ENCODE results near the gene SLC39A3.

The SLC39A3 gene

GRCh38 chr19:2777952-2778683 lies 38.3 kb upstream of the SLC39A3 start:
- H3K27ac ChIP-seq (ENCODE audit: low read depth, low read length), result no peak overlapping the region
- H3K27me3 ChIP-seq (ENCODE audit: control insufficient read depth, insufficient read depth, low read length), result no peaks in the 10 kb centered on the region
- H3K9ac ChIP-seq (ENCODE audit: low read depth, low read length), result no peak overlapping the region
- no peak overlapping the region for H3K4me3 ChIP-seq (ENCODE audit: low read depth, low read length)
- H3K4me1 ChIP-seq (ENCODE audit: control insufficient read depth, insufficient read depth, low read length), result no peaks in the 10 kb centered on the region
- no peaks in the 10 kb centered on the region for H3K9me3 ChIP-seq (ENCODE audit: control insufficient read depth, insufficient read depth, low read length)
- peaks cover 11% of the 10 kb centered on the region for H3K36me3 ChIP-seq (ENCODE audit: control insufficient read depth, insufficient read depth, low read length)

- Histone ChIP-seq H3K4me1 (ENCODE audit: control insufficient read depth, insufficient read depth, low read length) (no peaks in the 10 kb centered on the region), H3K27me3 (ENCODE audit: control insufficient read depth, insufficient read depth, low read length) (no peaks in the 10 kb centered on the region), H3K27ac (ENCODE audit: low read depth, low read length) (no peak overlapping the region), H3K4me3 (ENCODE audit: low read depth, low read length) (no peak overlapping the region), H3K36me3 (ENCODE audit: control insufficient read depth, insufficient read depth, low read length) (peaks cover 12% of the 10 kb centered on the region), H3K9me3 (ENCODE audit: control insufficient read depth, insufficient read depth, low read length) (no peaks in the 10 kb centered on the region), H3K9ac (ENCODE audit: low read depth, low read length) (no peak overlapping the region)
Observed at GRCh38 chr19:2775556-2776430, 36.0 kb upstream of the SLC39A3 start.

GRCh38 chr19:2774953-2775555 lies 35.2 kb upstream of the SLC39A3 start:
- Histone ChIP-seq H3K36me3 (ENCODE audit: control insufficient read depth, insufficient read depth, low read length) (peaks cover 18% of the 10 kb centered on the region), H3K4me1 (ENCODE audit: control insufficient read depth, insufficient read depth, low read length) (no peaks in the 10 kb centered on the region), H3K27ac (ENCODE audit: low read depth, low read length) (no peak overlapping the region), H3K9me3 (ENCODE audit: control insufficient read depth, insufficient read depth, low read length) (no peaks in the 10 kb centered on the region), H3K4me3 (ENCODE audit: low read depth, low read length) (no peak overlapping the region), H3K27me3 (ENCODE audit: control insufficient read depth, insufficient read depth, low read length) (no peaks in the 10 kb centered on the region), H3K9ac (ENCODE audit: low read depth, low read length) (no peak overlapping the region)

- Histone ChIP-seq H3K36me3 (ENCODE audit: control insufficient read depth, insufficient read depth, low read length) (peaks cover 19% of the 10 kb centered on the region), H3K9me3 (ENCODE audit: control insufficient read depth, insufficient read depth, low read length) (no peaks in the 10 kb centered on the region), H3K4me1 (ENCODE audit: control insufficient read depth, insufficient read depth, low read length) (no peaks in the 10 kb centered on the region)
Observed at GRCh38 chr19:2774083-2774679, 34.4 kb upstream of the SLC39A3 start.

DNA sequence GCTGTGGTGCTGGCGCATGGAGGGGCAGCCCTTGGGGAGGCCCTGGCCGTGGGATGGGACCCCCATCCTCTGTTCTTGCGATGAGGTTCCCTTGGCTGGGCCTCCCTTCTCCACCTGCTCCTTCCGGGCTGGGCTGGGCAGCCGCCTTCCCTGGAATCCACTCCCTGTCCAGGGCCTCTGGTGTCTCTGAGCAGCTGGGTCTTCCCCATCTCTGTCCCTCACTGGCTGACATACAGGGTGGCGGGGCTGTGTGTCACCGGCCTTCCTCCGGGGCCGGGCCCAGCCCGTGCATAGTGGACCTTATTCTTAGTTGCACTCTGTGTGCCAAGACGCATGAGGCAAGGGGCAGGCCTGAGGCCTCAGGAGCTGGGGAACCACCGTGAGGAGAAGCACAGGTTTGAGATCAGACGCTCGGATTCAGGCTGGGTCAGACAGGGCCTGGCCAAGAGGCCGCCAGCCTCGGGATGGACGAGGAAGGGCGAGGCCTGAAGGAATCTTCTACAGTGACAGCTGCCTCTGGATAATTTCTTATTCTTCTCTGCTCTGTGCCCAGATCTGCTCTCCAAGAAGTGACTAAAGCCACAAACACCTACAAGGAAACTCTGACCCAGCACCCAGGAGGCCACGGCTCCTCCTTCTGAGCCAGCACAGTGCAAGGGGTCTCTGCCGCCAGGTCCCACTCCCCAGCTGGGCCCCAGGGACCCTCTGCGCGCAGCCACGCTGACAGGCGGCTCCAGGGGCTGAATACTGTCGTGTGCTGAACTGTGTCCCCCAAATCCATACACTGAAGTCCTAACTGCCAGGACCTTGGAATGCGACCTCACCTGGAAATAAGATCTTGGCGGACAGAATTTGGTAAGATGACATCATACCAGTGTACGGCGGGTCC lies 32.2 kb upstream of the SLC39A3 start:
- Histone ChIP-seq H3K9me3 (ENCODE audit: control insufficient read depth, insufficient read depth, low read length) (no peaks in the 10 kb centered on the region), H3K4me1 (ENCODE audit: control insufficient read depth, insufficient read depth, low read length) (no peaks in the 10 kb centered on the region), H3K9ac (ENCODE audit: low read depth, low read length) (no peak overlapping the region), H3K27ac (ENCODE audit: low read depth, low read length) (no peak overlapping the region), H3K27me3 (ENCODE audit: control insufficient read depth, insufficient read depth, low read length) (no peaks in the 10 kb centered on the region), H3K4me3 (ENCODE audit: low read depth, low read length) (no peak overlapping the region), H3K36me3 (ENCODE audit: control insufficient read depth, insufficient read depth, low read length) (peaks cover 32% of the 10 kb centered on the region)

More at GRCh38 chr19:2774083-2774679, 34.4 kb upstream of the SLC39A3 start:
- Histone ChIP-seq H3K9ac (ENCODE audit: low read depth, low read length) (no peak overlapping the region), H3K4me3 (ENCODE audit: low read depth, low read length) (no peak overlapping the region), H3K27ac (ENCODE audit: low read depth, low read length) (no peak overlapping the region), H3K27me3 (ENCODE audit: control insufficient read depth, insufficient read depth, low read length) (no peaks in the 10 kb centered on the region)

- Histone ChIP-seq H3K27me3 (ENCODE audit: control insufficient read depth, insufficient read depth, low read length) (no peaks in the 10 kb centered on the region), H3K27ac (ENCODE audit: low read depth, low read length) (no peak overlapping the region), H3K9me3 (ENCODE audit: control insufficient read depth, insufficient read depth, low read length) (no peaks in the 10 kb centered on the region), H3K4me1 (ENCODE audit: control insufficient read depth, insufficient read depth, low read length) (no peaks in the 10 kb centered on the region), H3K9ac (ENCODE audit: low read depth, low read length) (no peak overlapping the region), H3K4me3 (ENCODE audit: low read depth, low read length) (no peak overlapping the region), H3K36me3 (ENCODE audit: control insufficient read depth, insufficient read depth, low read length) (peaks cover 46% of the 10 kb centered on the region)
Observed at GRCh38 chr19:2770055-2771013, 30.5 kb upstream of the SLC39A3 start.

DNA sequence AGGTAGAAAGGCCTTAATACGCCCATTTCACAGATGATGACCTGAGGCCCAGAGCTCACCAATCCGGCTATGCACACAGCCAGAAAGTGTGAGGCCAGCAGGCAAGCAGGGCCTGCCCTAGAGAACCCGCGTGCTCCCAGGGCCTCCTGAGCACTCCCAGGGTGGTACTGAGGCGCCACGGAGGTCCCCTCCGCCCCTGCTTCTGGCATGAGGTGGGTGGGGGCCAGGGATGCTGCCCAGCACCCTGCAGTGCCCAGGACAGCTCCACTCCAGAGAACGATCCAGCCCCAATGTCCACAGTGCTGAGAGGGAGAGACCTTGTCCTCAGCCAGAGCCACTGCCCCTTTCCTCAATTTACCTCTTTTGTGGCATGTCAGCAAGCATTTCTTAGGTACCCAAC lies 29.4 kb upstream of the SLC39A3 start:
- Histone ChIP-seq H3K27ac (ENCODE audit: low read depth, low read length) (no peak overlapping the region), H3K9ac (ENCODE audit: low read depth, low read length) (no peak overlapping the region), H3K36me3 (ENCODE audit: control insufficient read depth, insufficient read depth, low read length) (peaks cover 57% of the 10 kb centered on the region), H3K4me3 (ENCODE audit: low read depth, low read length) (no peak overlapping the region), H3K27me3 (ENCODE audit: control insufficient read depth, insufficient read depth, low read length) (no peaks in the 10 kb centered on the region), H3K4me1 (ENCODE audit: control insufficient read depth, insufficient read depth, low read length) (no peaks in the 10 kb centered on the region), H3K9me3 (ENCODE audit: control insufficient read depth, insufficient read depth, low read length) (no peaks in the 10 kb centered on the region)

DNA sequence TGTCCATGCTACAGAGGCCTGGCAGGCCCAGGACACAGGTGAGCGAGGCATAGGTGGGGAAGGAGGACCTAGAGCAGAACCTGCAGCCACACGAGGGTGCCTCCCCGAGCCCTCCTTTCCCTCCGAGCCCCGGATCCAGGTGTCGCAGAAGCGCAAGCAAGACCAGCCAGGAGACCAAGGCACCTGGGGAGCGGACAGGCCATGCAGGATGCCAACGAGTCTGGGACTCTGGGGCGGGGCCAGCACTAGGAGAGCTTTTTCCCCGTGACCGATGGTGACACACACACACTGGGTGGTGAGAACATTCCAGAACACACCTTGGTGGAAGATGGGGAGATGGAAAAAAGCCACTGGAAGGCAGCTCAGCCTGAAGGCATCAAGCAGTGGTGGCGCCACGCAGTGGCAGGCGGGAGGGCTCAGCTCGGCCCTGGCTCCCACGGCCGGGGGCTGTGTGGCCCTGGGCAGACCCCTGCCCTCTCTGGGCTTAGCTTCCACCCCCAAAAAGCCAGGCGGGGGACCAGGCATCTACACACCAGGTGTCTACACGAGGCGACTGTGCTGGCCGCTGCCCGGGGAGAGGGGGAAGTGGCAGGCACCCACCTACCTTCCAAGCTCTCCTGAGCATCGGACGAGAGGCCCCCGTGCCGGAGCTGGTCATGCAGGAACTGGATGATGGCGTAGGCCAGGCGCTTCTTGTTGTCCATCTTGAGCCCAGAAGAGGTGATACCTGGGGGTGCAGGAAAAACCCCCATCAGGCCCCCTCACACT lies 28.7 kb upstream of the SLC39A3 start:
- no peak overlapping the region for H3K9ac ChIP-seq (ENCODE audit: low read depth, low read length)
- peaks cover 63% of the 10 kb centered on the region for H3K36me3 ChIP-seq (ENCODE audit: control insufficient read depth, insufficient read depth, low read length)

DNA sequence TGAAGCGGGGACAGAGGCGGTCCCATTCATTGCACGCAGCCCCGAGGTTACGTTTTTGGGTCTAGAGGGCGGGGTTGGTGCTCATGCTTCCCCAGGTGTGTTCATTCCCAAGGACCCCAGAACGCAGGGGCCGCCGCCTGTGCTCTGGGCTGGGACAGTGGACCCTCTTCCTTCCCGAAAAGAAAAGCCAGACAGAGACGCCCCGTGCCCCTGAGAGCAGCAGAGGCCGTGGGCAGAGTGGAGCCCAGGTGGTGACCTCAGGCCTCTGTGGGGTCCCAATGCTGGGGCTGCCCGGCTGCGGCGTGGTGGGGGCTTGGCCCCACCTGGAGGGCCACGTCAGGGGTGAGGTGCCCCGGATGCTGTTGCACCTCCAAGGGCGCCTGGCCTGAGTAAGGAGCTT lies 27.9 kb upstream of the SLC39A3 start:
- peaks cover 72% of the 10 kb centered on the region for H3K36me3 ChIP-seq (ENCODE audit: control insufficient read depth, insufficient read depth, low read length)
- H3K9me3 ChIP-seq (ENCODE audit: control insufficient read depth, insufficient read depth, low read length), result no peaks in the 10 kb centered on the region
- no peaks in the 10 kb centered on the region for H3K4me1 ChIP-seq (ENCODE audit: control insufficient read depth, insufficient read depth, low read length)
- H3K9ac ChIP-seq (ENCODE audit: low read depth, low read length), result no peak overlapping the region
- H3K27me3 ChIP-seq (ENCODE audit: control insufficient read depth, insufficient read depth, low read length), result no peaks in the 10 kb centered on the region
- H3K27ac ChIP-seq (ENCODE audit: low read depth, low read length), result no peak overlapping the region
- H3K4me3 ChIP-seq (ENCODE audit: low read depth, low read length), result no peak overlapping the region

More for the DNA sequence above, 28.7 kb upstream of the SLC39A3 start:
- H3K27me3 ChIP-seq (ENCODE audit: control insufficient read depth, insufficient read depth, low read length), result no peaks in the 10 kb centered on the region
- no peak overlapping the region for H3K4me3 ChIP-seq (ENCODE audit: low read depth, low read length)
- H3K4me1 ChIP-seq (ENCODE audit: control insufficient read depth, insufficient read depth, low read length), result no peaks in the 10 kb centered on the region
- no peak overlapping the region for H3K27ac ChIP-seq (ENCODE audit: low read depth, low read length)
- no peaks in the 10 kb centered on the region for H3K9me3 ChIP-seq (ENCODE audit: control insufficient read depth, insufficient read depth, low read length)
